RWPE2 (cell line): Measurements from ENCODE around the gene GEN1.
"Not testable (repeated sequence)": the region's sequence is repeated elsewhere in the genome, so short reads cannot be mapped to it uniquely, and the experiment has no call there.

Source experiments
- ATAC-seq: fragments of 200-7000 bp; cut with Tn5 transposase; 3 replicates; pipeline ENCODE4 v1.9.1; 2021; ENCODE audit warnings: low read depth
- DNase-seq: peaks from one replicate; pipeline ENCODE4 v3.0.0-alpha.2; 2020; ENCODE audit warnings: low spot score
- H3K27ac ChIP-seq: fragments of 450-650 bp; 2 replicates; pipeline ENCODE4 v1.5.1; 2017; ENCODE audit warnings: mild to moderate bottlenecking; ENCODE audit not compliant: poor library complexity, severe bottlenecking
- H3K27me3 ChIP-seq: fragments of 250-450 bp; sonication (Bioruptor Pico); 2 replicates; pipeline ENCODE4 v1.5.1; 2021; ENCODE audit warnings: mild to moderate bottlenecking, moderate library complexity; ENCODE audit not compliant: insufficient read depth, poor library complexity, severe bottlenecking
- H3K36me3 ChIP-seq: fragments of 250-450 bp; sonication (Bioruptor Pico); 2 replicates; pipeline ENCODE4 v1.5.1; 2020; ENCODE audit warnings: low read depth, mild to moderate bottlenecking, moderate library complexity
- H3K4me1 ChIP-seq: fragments of 250-450 bp; sonication (Bioruptor Pico); 2 replicates; pipeline ENCODE4 v1.5.1; 2021; ENCODE audit warnings: mild to moderate bottlenecking, moderate library complexity; ENCODE audit not compliant: insufficient read depth, poor library complexity, severe bottlenecking
- H3K4me3 ChIP-seq: fragments of 250-450 bp; sonication (Bioruptor Pico); 2 replicates; pipeline ENCODE4 v1.5.1; 2021; ENCODE audit warnings: mild to moderate bottlenecking, moderate library complexity; ENCODE audit not compliant: severe bottlenecking
- H3K9me3 ChIP-seq: fragments of 250-450 bp; sonication (Bioruptor Pico); 2 replicates; pipeline ENCODE4 v1.5.1; 2021; ENCODE audit warnings: mild to moderate bottlenecking, moderate library complexity; ENCODE audit not compliant: severe bottlenecking
- TF ChIP-seq, protein P1 (sequence below): fragments of 450-650 bp; IDR thresholded peaks from one replicate; pipeline ENCODE4 v1.5.1; 2017; ENCODE audit warnings: mild to moderate bottlenecking, moderate library complexity; ENCODE audit not compliant: poor library complexity, severe bottlenecking

GEN1 gene

DNA sequence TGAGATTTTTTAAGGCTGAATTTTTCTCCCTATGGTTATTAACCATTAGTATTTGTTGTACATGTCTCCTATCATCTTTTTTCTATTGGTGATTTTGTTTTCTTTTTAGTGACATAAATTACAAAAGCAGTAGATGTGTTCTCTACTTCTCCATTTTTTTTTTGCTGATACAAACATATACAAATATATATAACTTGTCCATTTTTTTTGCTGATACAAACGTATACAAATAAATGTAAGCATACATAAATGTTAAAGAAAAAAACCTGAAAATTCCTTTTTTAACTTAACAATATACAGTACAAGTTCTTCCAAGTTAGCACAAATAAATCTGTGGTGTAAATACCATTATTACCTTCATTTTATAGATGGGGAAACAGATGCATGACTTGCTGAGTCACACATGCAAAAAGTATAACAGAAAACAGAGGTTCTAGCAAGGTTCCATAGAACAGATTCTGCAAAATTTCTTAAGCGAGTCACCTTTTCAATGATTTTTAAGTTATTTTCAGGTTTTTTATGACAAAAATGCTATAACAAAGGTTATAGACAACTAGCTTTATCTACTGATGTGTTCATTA, 64.4 kb downstream of the GEN1 start:
- H3K36me3 ChIP-seq = no peaks in the 10 kb centered on the region
- H3K4me1 ChIP-seq = peaks cover 28% of the 10 kb centered on the region
- H3K9me3 ChIP-seq = no peaks in the 10 kb centered on the region
- no peak overlapping the region for H3K27ac ChIP-seq
- TF ChIP-seq, protein P1, sequence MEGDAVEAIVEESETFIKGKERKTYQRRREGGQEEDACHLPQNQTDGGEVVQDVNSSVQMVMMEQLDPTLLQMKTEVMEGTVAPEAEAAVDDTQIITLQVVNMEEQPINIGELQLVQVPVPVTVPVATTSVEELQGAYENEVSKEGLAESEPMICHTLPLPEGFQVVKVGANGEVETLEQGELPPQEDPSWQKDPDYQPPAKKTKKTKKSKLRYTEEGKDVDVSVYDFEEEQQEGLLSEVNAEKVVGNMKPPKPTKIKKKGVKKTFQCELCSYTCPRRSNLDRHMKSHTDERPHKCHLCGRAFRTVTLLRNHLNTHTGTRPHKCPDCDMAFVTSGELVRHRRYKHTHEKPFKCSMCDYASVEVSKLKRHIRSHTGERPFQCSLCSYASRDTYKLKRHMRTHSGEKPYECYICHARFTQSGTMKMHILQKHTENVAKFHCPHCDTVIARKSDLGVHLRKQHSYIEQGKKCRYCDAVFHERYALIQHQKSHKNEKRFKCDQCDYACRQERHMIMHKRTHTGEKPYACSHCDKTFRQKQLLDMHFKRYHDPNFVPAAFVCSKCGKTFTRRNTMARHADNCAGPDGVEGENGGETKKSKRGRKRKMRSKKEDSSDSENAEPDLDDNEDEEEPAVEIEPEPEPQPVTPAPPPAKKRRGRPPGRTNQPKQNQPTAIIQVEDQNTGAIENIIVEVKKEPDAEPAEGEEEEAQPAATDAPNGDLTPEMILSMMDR = no peak
- no peak for ATAC-seq
- no peak overlapping the region for H3K4me3 ChIP-seq
- no peaks in the 10 kb centered on the region for H3K27me3 ChIP-seq
- no peak for DNase-seq

DNA sequence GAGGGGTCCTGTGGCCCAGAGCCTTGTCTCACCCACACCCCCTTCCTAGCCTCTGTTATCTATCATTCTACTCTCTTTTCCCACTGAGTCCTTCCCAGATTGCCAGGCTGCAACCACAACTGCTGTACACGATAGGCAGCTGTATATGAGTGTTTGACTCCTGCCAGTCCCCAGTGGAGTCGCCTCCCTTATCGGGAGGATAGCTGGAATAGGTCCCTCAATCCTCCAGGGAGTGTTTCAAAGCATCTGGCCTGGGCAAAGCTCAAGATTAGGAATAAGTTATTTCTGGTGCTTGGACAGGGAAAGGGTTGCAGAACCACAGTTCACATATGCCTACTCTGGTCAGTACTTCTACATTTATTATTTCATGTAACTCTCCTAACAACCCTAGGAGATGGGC, 67.1 kb downstream of the GEN1 start:
- ATAC-seq (no peak), DNase-seq (no peak)
- no peaks in the 10 kb centered on the region for H3K27me3 ChIP-seq
- TF ChIP-seq, protein P1 = no peak
- H3K4me1 ChIP-seq = peaks cover under 1% of the 10 kb centered on the region
- H3K27ac ChIP-seq = no peak overlapping the region
- no peaks in the 10 kb centered on the region for H3K9me3 ChIP-seq
- H3K4me3 ChIP-seq = no peak overlapping the region
- H3K36me3 ChIP-seq = no peaks in the 10 kb centered on the region

DNA sequence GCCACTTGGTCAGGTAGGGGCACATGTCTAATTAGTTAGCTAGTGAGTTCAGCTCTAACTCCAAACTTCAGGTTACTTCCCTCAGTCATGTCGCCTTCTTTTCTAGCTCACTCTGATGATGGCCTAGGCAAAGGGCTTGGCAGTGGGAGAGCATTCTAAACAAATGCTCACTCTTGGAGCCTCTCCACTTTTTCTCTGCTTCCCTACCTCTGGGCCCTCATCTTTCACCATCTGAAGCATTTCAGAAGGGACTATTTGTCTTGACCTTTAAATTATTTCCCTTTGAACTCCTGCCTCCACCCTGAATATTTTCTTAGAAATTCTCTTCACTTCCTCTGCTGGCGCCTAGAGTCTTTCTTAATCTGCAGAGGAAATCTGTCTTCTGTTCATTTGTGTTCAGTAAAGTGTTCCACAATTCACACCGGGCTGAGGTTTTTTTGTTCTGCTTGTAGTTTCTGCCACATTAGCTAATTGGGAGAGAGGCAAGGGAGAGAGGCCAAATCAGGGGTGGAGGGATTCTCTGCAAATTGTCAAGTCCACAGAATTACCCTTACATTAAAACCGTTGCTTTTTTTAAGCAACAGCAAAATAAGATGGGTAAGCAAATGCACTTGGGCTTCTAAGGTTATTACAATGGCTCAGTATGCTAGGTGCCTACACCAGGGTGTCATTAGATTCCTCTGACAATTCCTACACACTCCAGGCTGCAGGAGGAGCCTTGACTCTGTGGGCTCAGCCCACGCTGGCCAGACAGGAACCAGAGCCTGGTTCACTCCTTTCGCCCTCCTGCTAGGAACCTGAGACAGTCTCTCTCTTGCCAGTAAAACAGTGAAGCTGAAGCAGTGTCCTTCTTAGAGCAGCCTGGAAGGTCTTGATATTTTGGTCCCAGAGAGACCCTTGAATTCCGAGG, 67.9 kb downstream of the GEN1 start:
- H3K27ac ChIP-seq = no peak overlapping the region
- DNase-seq (no peak), ATAC-seq (no peak)
- no peaks in the 10 kb centered on the region for H3K27me3 ChIP-seq
- H3K36me3 ChIP-seq = no peaks in the 10 kb centered on the region
- TF ChIP-seq, protein P1 = no peak
- no peaks in the 10 kb centered on the region for H3K9me3 ChIP-seq
- H3K4me1 ChIP-seq = no peaks in the 10 kb centered on the region
- no peak overlapping the region for H3K4me3 ChIP-seq

DNA sequence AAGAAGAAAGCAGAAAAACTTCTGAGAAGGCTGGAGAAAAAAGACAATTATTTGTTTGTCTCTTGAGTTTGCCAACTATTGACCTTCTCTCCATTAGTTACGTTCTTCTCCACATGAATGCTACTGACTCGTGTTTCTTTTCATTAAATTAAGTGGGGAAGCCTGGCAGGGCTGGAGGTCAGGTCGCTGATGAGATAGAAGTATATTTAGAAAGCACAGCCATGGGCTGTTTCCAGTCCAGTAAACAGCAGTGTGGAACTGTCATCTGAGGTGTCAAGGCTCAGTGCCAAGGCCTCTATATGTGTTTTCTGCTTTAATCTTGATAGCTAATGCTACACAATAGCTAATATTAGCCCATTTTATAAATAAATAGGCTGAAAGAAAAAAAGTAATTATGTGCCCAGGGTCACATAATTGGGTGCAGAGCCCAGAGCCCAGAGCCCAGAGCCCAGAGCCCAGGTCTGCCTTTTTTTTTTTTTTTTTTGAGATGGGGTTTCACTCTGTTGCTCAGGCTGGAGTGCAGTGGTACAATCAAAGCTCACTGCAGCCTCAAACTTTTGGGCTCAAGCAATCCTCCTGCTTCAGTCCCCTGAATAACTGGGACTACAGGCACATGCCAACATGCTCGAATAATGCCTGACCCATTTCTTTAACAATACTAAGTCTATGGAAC, 68.6 kb downstream of the GEN1 start:
- ATAC-seq (no peak), DNase-seq (no peak)
- Histone ChIP-seq H3K27me3 (no peaks in the 10 kb centered on the region), H3K27ac (no peak overlapping the region), H3K4me3 (no peak overlapping the region), H3K36me3 (no peaks in the 10 kb centered on the region), H3K9me3 (no peaks in the 10 kb centered on the region), H3K4me1 (no peaks in the 10 kb centered on the region)
- TF ChIP-seq, protein P1 = no peak

DNA sequence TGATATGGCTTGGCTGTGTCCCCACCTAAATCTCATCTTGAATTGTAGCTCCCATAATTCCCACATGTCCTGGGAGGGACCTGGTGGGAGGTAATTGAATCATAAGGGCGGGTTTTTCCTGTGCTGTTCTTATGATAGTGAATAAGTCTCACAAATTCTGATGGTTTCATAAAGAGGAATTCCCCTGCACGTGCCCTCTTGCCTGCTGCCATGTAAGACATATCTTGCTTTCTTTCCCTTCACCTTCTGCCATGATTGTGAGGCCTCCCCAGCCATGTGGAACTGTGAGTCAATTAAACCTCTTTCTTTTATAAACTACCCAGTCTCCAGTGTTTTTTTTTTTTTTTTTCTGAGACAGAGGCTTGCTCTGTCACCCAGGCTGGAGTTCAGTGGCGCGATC, 69.7 kb downstream of the GEN1 start:
- H3K36me3 ChIP-seq, H3K4me3 ChIP-seq, H3K27me3 ChIP-seq, H3K4me1 ChIP-seq, ATAC-seq, DNase-seq, H3K9me3 ChIP-seq, H3K27ac ChIP-seq: not testable (repeated sequence)
